ENCODE measurements around the gene ABCC3.

Gene ABCC3

GRCh38 chr17:50605429-50605828 lies 29.3 kb upstream of the ABCC3 start:
- no peak for DNase-seq

GRCh38 chr17:50607522-50608175 lies 27.0 kb upstream of the ABCC3 start:
- no peak for DNase-seq

GRCh38 chr17:50608700-50609379 lies 25.8 kb upstream of the ABCC3 start:
- no peak for DNase-seq

- DNase-seq: no peak
Measured at GRCh38 chr17:50609380-50610074, 25.2 kb upstream of the ABCC3 start.

- DNase-seq: no peak
Measured at GRCh38 chr17:50611634-50612033, 23.0 kb upstream of the ABCC3 start.

- no peak for DNase-seq
Measured at GRCh38 chr17:50612281-50612680, 22.4 kb upstream of the ABCC3 start.

GRCh38 chr17:50613007-50613992 lies 21.4 kb upstream of the ABCC3 start:
- DNase-seq: no peak

GRCh38 chr17:50614471-50615051 lies 20.1 kb upstream of the ABCC3 start:
- no peak for DNase-seq

- DNase-seq: no peak
Measured at GRCh38 chr17:50615828-50616227, 18.9 kb upstream of the ABCC3 start.

- DNase-seq: no peak
Measured at GRCh38 chr17:50618300-50618699, 16.4 kb upstream of the ABCC3 start.

- peak in 1 of 2 donors; percentile 43 for DNase-seq
Measured at GRCh38 chr17:50618941-50619340, 15.7 kb upstream of the ABCC3 start.

GRCh38 chr17:50619489-50619888 lies 15.2 kb upstream of the ABCC3 start:
- DNase-seq: no peak

GRCh38 chr17:50620237-50620636 lies 14.4 kb upstream of the ABCC3 start:
- DNase-seq: no peak

- no peak for DNase-seq
Measured at GRCh38 chr17:50620858-50621257, 13.8 kb upstream of the ABCC3 start.

GRCh38 chr17:50621574-50622031 lies 13.1 kb upstream of the ABCC3 start:
- DNase-seq: peak in 1 of 2 donors; percentile 25

- DNase-seq: no peak
Measured at GRCh38 chr17:50624321-50624934, 10.3 kb upstream of the ABCC3 start.

- DNase-seq: no peak
Measured at GRCh38 chr17:50625032-50625871, 9.4 kb upstream of the ABCC3 start.

GRCh38 chr17:50626037-50626574 lies 8.6 kb upstream of the ABCC3 start:
- peak; percentile 58 to 70 for DNase-seq

- DNase-seq: no peak
Measured at GRCh38 chr17:50627036-50627781, 7.5 kb upstream of the ABCC3 start.
